ENCODE data around the gene TPPP2.
"Not testable (repeated sequence)": the region's sequence is repeated elsewhere in the genome, so short reads cannot be mapped to it uniquely, and the experiment has no call there.

- TF ChIP-seq CTCF (IDR thresholded peaks at IDR 0.05); EZH2 (IDR thresholded peaks at IDR 0.05; ENCODE audit: borderline replicate concordance, insufficient read depth, low read depth, low read length, poor library complexity, severe bottlenecking): not testable (repeated sequence)
Observed at GRCh38 chr14:21040941-21041340, 10.9 kb downstream of the TPPP2 start.

All from B cell (primary cell).